Neuronal stem cell (in vitro differentiated cells): ENCODE data around the gene GLDN.

ENCODE experiments used
- DNase-seq: peaks from one replicate; pipeline ENCODE4 v3.0.0-alpha.2; 2013; ENCODE audit warnings: low spot score
- H2AFZ ChIP-seq: one replicate; pipeline ENCODE4 v1.6.1; 2013; ENCODE audit warnings: mild to moderate bottlenecking, low read length, inconsistent platforms
- H2AK5ac ChIP-seq: 2 replicates; pipeline ENCODE4 v1.6.1; 2013; ENCODE audit warnings: low read depth, mild to moderate bottlenecking, inconsistent platforms, low read length, moderate library complexity, mixed read lengths
- H2BK120ac ChIP-seq: 2 replicates; pipeline ENCODE4 v1.6.1; 2013; ENCODE audit warnings: low read depth, mild to moderate bottlenecking, inconsistent platforms, low read length, moderate library complexity, mixed read lengths
- H2BK12ac ChIP-seq: one replicate; pipeline ENCODE4 v1.6.1; 2013; ENCODE audit warnings: low read length, inconsistent platforms
- H2BK15ac ChIP-seq: 2 replicates; pipeline ENCODE4 v1.6.1; 2013; ENCODE audit warnings: mild to moderate bottlenecking, low read length, inconsistent platforms, mixed read lengths
- H2BK5ac ChIP-seq: one replicate; pipeline ENCODE4 v1.6.1; 2013; ENCODE audit warnings: inconsistent platforms, mild to moderate bottlenecking, low read length, moderate library complexity
- H3K14ac ChIP-seq: one replicate; pipeline ENCODE4 v1.6.1; 2013; ENCODE audit warnings: low read length, inconsistent platforms
- H3K18ac ChIP-seq: 2 replicates; pipeline ENCODE4 v1.6.1; 2013; ENCODE audit warnings: low read length, inconsistent platforms
- H3K23ac ChIP-seq: 2 replicates; pipeline ENCODE4 v1.6.1; 2013; ENCODE audit warnings: low read depth, mild to moderate bottlenecking, mixed read lengths, low read length, inconsistent platforms; ENCODE audit not compliant: poor library complexity
- H3K27ac ChIP-seq: replicated peaks from 3 replicates; pipeline ENCODE4 v1.5.1; 2013; ENCODE audit warnings: low read length, inconsistent platforms
- H3K27me3 ChIP-seq, 3 experiments: 2 replicates each; pipeline ENCODE4 v1.6.1; 2013; ENCODE audit warnings: low read length in 3 of 3, mild to moderate bottlenecking in 2 of 3, inconsistent platforms in 1 of 3, low read depth in 1 of 3, mixed read lengths in 1 of 3, moderate library complexity in 1 of 3; ENCODE audit not compliant: control insufficient read depth in 3 of 3, insufficient read depth in 3 of 3
- H3K36me3 ChIP-seq, 2 donors: replicated peaks in 1 of 2; 2 replicates each; pipeline ENCODE4 v1.6.1; 2013; ENCODE audit warnings: low read length in 2 of 2; ENCODE audit not compliant: control insufficient read depth in 2 of 2, insufficient read depth in 2 of 2
- H3K4ac ChIP-seq: 2 replicates; pipeline ENCODE4 v1.6.1; 2013; ENCODE audit warnings: inconsistent platforms, mild to moderate bottlenecking, low read length, moderate library complexity
- H3K4me1 ChIP-seq, 2 donors: 1 replicate in 1 of 2; 2 replicates in 1 of 2; pipeline ENCODE4 v1.6.1; 2013; ENCODE audit warnings: low read length in 2 of 2, low read depth in 1 of 2; ENCODE audit not compliant: control insufficient read depth in 2 of 2, insufficient read depth in 1 of 2
- H3K4me2 ChIP-seq: one replicate; pipeline ENCODE4 v1.6.1; 2013; ENCODE audit warnings: mild to moderate bottlenecking, low read length, inconsistent platforms; ENCODE audit not compliant: insufficient read depth, poor library complexity, severe bottlenecking
- H3K4me3 ChIP-seq, 2 donors: 2 replicates each; pipeline ENCODE4 v1.5.1; 2013; ENCODE audit warnings: low read length in 2 of 2, mild to moderate bottlenecking in 2 of 2, inconsistent platforms in 1 of 2, moderate library complexity in 1 of 2
- H3K79me1 ChIP-seq: one replicate; pipeline ENCODE4 v1.6.1; 2013; ENCODE audit warnings: low read depth, mild to moderate bottlenecking, inconsistent platforms, low read length, moderate library complexity
- H3K9ac ChIP-seq: one replicate; pipeline ENCODE4 v1.6.1; 2013; ENCODE audit warnings: mild to moderate bottlenecking, low read depth, low read length, inconsistent platforms; ENCODE audit not compliant: poor library complexity
- H3K9me3 ChIP-seq, 2 donors: replicated peaks in 1 of 2; 2 replicates each; pipeline versions ENCODE3 to v1.6.1; 2013; ENCODE audit warnings: low read length in 2 of 2, mild to moderate bottlenecking in 2 of 2, inconsistent platforms in 1 of 2, low read depth in 1 of 2, mixed read lengths in 1 of 2, moderate library complexity in 1 of 2; ENCODE audit not compliant: control insufficient read depth in 2 of 2, insufficient read depth in 1 of 2
- H4K8ac ChIP-seq: one replicate; pipeline ENCODE4 v1.6.1; 2013; ENCODE audit warnings: low read depth, mild to moderate bottlenecking, inconsistent platforms, low read length, moderate library complexity
- H4K91ac ChIP-seq: one replicate; pipeline ENCODE4 v1.6.1; 2013; ENCODE audit warnings: low read length, low read depth, mild to moderate bottlenecking, inconsistent platforms; ENCODE audit not compliant: poor library complexity
- WGBS, 2 donors: extraction: QIAGEN DNeasy Blood & Tissue Kit; methylation state at CpG; one replicate each; pipeline ENCODE4 v1.1.7; 2013; ENCODE audit warnings: missing lambda C conversion rate in 2 of 2, mixed read lengths in 1 of 2; ENCODE audit not compliant: insufficient read length in 2 of 2, insufficient replicate concordance in 1 of 2; ENCODE audit errors: extremely low coverage in 2 of 2; 5-methylcytosine and 5-hydroxymethylcytosine counted together

The GLDN gene

DNA sequence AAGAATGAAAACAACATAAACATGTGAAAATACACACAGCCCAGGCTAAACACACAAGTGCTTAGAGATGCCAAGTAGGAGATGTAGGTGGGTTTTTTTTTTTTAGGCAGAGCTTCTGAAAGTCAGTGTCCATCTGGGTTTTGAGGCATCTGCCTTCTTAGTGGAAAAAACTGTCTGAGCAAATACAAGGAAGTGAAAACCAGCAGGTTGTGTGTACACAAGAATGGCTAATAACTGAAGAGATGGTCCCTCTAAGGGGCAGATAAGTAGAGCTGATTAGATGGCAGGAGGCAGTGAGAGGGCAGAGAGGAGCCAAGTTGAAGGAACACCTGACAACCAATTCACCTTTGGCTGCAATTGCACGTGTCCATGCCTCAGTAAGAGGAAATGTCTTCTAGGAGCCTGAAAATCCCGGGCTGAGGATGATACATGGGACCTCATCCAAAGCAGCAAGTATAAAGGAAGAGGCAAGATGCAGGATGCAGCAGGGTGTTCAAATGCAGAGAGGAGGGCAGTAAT is 37.9 kb upstream of the GLDN start:
- Histone ChIP-seq H3K4me2 (no peak overlapping the region), H2BK15ac (no peak overlapping the region), H3K9me3 (no peaks in the 10 kb centered on the region), H3K23ac (no peak overlapping the region), H2AFZ (no peak overlapping the region), H2AK5ac (no peak overlapping the region), H3K27me3 (no peaks in the 10 kb centered on the region), H3K27ac (no peak overlapping the region), H3K36me3 (no peaks in the 10 kb centered on the region), H3K4ac (no peak overlapping the region), H3K79me1 (no peaks in the 10 kb centered on the region), H4K8ac (no peak overlapping the region), H4K91ac (no peak overlapping the region), H3K4me1 (peaks cover 0 to 4% of the 10 kb centered on the region in 2 donors), H2BK12ac (no peak overlapping the region), H3K4me3 (no peak overlapping the region), H3K9ac (no peak overlapping the region), H3K18ac (no peak overlapping the region), H3K14ac (no peak overlapping the region), H2BK120ac (no peak overlapping the region), H2BK5ac (no peak overlapping the region)
- no CpG with 5 or more reads among the region's 2 CpGs for WGBS, 2 donors
- DNase-seq, result no peak

DNA sequence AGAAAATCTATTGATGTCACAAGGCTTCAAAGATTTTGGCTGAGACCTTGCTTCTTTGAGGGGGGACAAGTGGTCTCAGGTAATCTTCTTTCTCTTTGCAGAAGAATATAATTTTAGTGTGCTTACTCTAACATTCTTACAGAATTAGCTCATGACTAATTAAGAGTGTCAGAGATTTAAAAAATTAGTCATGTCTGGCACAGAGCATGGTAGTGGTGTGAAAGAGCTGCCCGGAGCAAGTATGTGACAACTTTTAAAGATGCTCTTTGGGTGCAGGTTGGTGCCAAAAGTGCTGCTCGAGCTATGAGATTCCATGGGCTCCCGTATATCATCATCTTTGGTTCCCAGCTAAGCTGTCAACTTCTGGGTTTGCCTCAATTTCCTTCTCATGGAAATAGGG is 34.1 kb upstream of the GLDN start:
- H3K9me3 ChIP-seq, result no peaks in the 10 kb centered on the region
- H2BK12ac ChIP-seq, result no peak overlapping the region
- no peak for DNase-seq
- no peak overlapping the region for H3K14ac ChIP-seq
- WGBS, 2 donors, result no CpG with 5 or more reads among the region's 3 CpGs
- H2AFZ ChIP-seq, result no peak overlapping the region
- no peaks in the 10 kb centered on the region for H3K36me3 ChIP-seq
- no peaks in the 10 kb centered on the region for H3K27me3 ChIP-seq
- H3K18ac ChIP-seq, result no peak overlapping the region
- H4K91ac ChIP-seq, result no peak overlapping the region
- H3K4me3 ChIP-seq, result no peak overlapping the region
- no peak overlapping the region for H2BK5ac ChIP-seq
- H3K4me2 ChIP-seq, result no peak overlapping the region
- no peaks in the 10 kb centered on the region for H3K4me1 ChIP-seq
- H4K8ac ChIP-seq, result no peak overlapping the region
- no peak overlapping the region for H3K9ac ChIP-seq
- H2AK5ac ChIP-seq, result no peak overlapping the region
- no peak overlapping the region for H2BK120ac ChIP-seq
- no peak overlapping the region for H3K27ac ChIP-seq
- H3K23ac ChIP-seq, result no peak overlapping the region
- no peaks in the 10 kb centered on the region for H3K79me1 ChIP-seq
- no peak overlapping the region for H2BK15ac ChIP-seq
- H3K4ac ChIP-seq, result no peak overlapping the region

- no CpG with 5 or more reads among the region's 3 CpGs for WGBS, 2 donors
- Histone ChIP-seq H3K4me2 (no peak overlapping the region), H3K4me1 (no peaks in the 10 kb centered on the region), H4K8ac (no peak overlapping the region), H2BK15ac (no peak overlapping the region), H3K36me3 (no peaks in the 10 kb centered on the region), H2BK12ac (no peak overlapping the region), H3K18ac (no peak overlapping the region), H3K9me3 (no peaks in the 10 kb centered on the region), H3K4ac (no peak overlapping the region), H4K91ac (no peak overlapping the region), H3K27ac (no peak overlapping the region), H3K4me3 (no peak overlapping the region), H2BK5ac (no peak overlapping the region), H3K27me3 (no peaks in the 10 kb centered on the region), H3K9ac (no peak overlapping the region), H3K23ac (no peak overlapping the region), H2AFZ (no peak overlapping the region), H2AK5ac (no peak overlapping the region), H3K79me1 (no peaks in the 10 kb centered on the region), H2BK120ac (no peak overlapping the region), H3K14ac (no peak overlapping the region)
- no peak for DNase-seq
Measured at GRCh38 chr15:51307811-51308210, 33.6 kb upstream of the GLDN start.

GRCh38 chr15:51310064-51310463 is 31.4 kb upstream of the GLDN start:
- H2AK5ac ChIP-seq, result no peak overlapping the region
- H3K27me3 ChIP-seq, result no peaks in the 10 kb centered on the region
- H2BK5ac ChIP-seq, result no peak overlapping the region
- no peak overlapping the region for H3K9ac ChIP-seq
- DNase-seq, result no peak
- H3K4me3 ChIP-seq, result no peak overlapping the region
- H2AFZ ChIP-seq, result no peak overlapping the region
- H4K8ac ChIP-seq, result no peak overlapping the region
- WGBS, 2 donors, result no CpG with 5 or more reads among the region's 2 CpGs
- H3K14ac ChIP-seq, result no peak overlapping the region
- no peak overlapping the region for H2BK15ac ChIP-seq
- no peak overlapping the region for H3K23ac ChIP-seq
- H3K79me1 ChIP-seq, result no peaks in the 10 kb centered on the region
- no peak overlapping the region for H3K27ac ChIP-seq
- no peaks in the 10 kb centered on the region for H3K36me3 ChIP-seq
- no peak overlapping the region for H3K18ac ChIP-seq
- no peaks in the 10 kb centered on the region for H3K9me3 ChIP-seq
- H2BK12ac ChIP-seq, result no peak overlapping the region
- H2BK120ac ChIP-seq, result no peak overlapping the region
- no peak overlapping the region for H3K4ac ChIP-seq
- H3K4me1 ChIP-seq, result no peaks in the 10 kb centered on the region
- no peak overlapping the region for H4K91ac ChIP-seq
- H3K4me2 ChIP-seq, result no peak overlapping the region
